Measurements from ENCODE around the gene KHSRP.
"Not testable (repeated sequence)": the region's sequence is repeated elsewhere in the genome, so short reads cannot be mapped to it uniquely, and the experiment has no call there.

KHSRP gene

DNA sequence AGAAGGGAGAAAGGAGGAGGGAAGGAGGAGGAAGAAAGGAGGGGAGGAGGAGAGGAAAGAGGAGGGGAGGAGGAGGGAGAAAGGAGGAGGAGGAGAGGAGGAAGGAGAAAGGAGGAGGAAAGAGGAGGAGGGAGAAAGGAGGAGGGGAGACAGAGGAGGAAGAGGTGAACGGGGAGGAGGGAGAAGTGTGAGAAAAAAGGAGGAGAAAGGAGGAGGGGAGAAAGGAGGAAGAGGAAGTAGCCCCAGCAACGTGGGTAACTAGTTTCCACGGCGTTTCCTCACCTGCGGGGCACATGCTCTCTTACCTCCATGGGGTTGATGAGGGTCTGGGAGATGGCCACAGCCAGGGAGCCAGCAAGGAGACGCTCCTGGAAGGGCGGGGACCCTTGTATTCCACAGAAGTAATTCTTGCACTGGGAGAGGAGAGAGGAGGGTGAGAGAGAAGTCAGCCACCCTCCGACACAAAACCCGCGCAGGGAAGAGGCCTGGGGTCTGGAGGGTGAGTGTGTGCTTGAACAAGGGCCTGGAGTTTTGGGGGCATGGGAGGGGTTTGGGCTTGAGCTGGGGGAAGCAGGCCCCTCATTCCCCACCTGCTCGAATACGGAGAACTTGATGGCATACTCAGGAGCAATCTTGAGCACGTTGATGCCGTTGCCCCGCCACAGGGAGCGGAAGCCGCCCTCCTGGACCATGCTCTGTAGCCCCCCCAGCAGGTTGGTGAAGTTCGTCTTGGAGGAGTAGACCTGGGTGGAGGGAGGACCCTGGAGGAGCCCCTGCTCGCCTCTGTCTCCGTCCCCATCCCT is 5.0 kb upstream of the KHSRP start:
- no peak for TF ChIP-seq CTCF (IDR thresholded peaks at IDR 0.05; ENCODE audit: control insufficient read depth, insufficient read depth, low read depth, low read length, missing control alignments)

GRCh38 chr19:6428692-6429418 is 4.2 kb upstream of the KHSRP start:
- not testable (repeated sequence) for DNase-seq (ENCODE audit: low read depth); H3K4me3 ChIP-seq (ENCODE audit: control insufficient read depth, low read depth, low read length)

More for the DNA sequence above, 5.0 kb upstream of the KHSRP start:
- no peak for DNase-seq (ENCODE audit: low read depth)
- no peak overlapping the region for H3K4me3 ChIP-seq (ENCODE audit: control insufficient read depth, low read depth, low read length)

DNA sequence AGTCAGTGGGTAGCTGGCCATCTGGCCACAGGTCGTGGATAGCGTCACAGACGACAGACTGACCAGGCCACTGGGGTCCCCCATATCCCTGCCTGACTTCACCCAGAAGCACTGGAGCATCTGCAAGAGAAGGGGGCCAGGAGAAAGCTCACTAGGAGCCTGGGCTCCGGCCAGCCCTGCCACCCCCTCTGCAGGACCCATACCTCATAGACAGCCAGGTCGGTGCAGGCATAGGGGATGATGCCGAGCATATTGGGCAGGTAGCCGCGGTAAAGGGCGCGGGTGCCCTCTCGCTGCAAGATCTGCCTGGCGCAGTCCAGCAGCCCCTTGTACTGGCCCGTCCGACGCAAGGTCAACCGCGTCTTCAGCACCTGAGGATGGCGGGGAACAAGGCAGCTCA is 2.5 kb upstream of the KHSRP start:
- no peak overlapping the region for H3K4me3 ChIP-seq (ENCODE audit: control insufficient read depth, low read depth, low read length)
- TF ChIP-seq CTCF (IDR thresholded peaks at IDR 0.05; ENCODE audit: control insufficient read depth, insufficient read depth, low read depth, low read length, missing control alignments), result no peak
- no peak for DNase-seq (ENCODE audit: low read depth)

GRCh38 chr19:6425732-6426620 is 1.4 kb upstream of the KHSRP start:
- no peak for DNase-seq (ENCODE audit: low read depth)
- H3K4me3 ChIP-seq (ENCODE audit: control insufficient read depth, low read depth, low read length), result no peak overlapping the region; the same call in 1 of the 2 replicates
- TF ChIP-seq CTCF (IDR thresholded peaks at IDR 0.05; ENCODE audit: control insufficient read depth, insufficient read depth, low read depth, low read length, missing control alignments), result no peak

- no peak overlapping the region; the same call in 1 of the 2 replicates for H3K4me3 ChIP-seq (ENCODE audit: control insufficient read depth, low read depth, low read length)
Observed at GRCh38 chr19:6424939-6425731, 524 bp upstream of the KHSRP start.

More at GRCh38 chr19:6424939-6425731, 524 bp upstream of the KHSRP start:
- no peak for TF ChIP-seq CTCF (IDR thresholded peaks at IDR 0.05; ENCODE audit: control insufficient read depth, insufficient read depth, low read depth, low read length, missing control alignments)
- DNase-seq (ENCODE audit: low read depth), result peak; percentile 100

Measured in AG09309 (cell line).